Testis (tissue), 3 donors: ENCODE results near the gene SMCR8. TPM values are rescaled to one million over a fixed set of nuclear protein-coding genes. Genes with fewer than 3 reads are reported as not detected.
A peak's percentile ranks its signal among the peaks of the same experiment; 100 is the strongest.

ENCODE experiments used
- DNase-seq: peaks from one replicate; pipeline ENCODE4 v3.0.0-alpha.2; 2019
- H3K27ac ChIP-seq, 2 donors: fragments of 200-600 bp; sonication (generic); one replicate each; pipeline ENCODE4 v1.5.1; 2019
- H3K27me3 ChIP-seq: fragments of 200-600 bp; sonication (generic); one replicate; pipeline ENCODE4 v1.5.1; 2019
- H3K36me3 ChIP-seq: fragments of 200-600 bp; sonication (generic); one replicate; pipeline ENCODE4 v1.5.1; 2017; ENCODE audit warnings: low read depth; ENCODE audit errors: missing control alignments
- H3K4me1 ChIP-seq: fragments of 200-600 bp; sonication (generic); one replicate; pipeline ENCODE4 v1.5.1; 2019
- H3K4me3 ChIP-seq, 2 donors: fragments of 200-600 bp; sonication (generic); one replicate each; pipeline ENCODE4 v1.5.1; 2017 to 2019
- H3K9me3 ChIP-seq: fragments of 200-600 bp; sonication (generic); one replicate; pipeline ENCODE4 v1.5.1; 2017
- POLR2A ChIP-seq: fragments of 450-650 bp; IDR thresholded peaks from one replicate; pipeline ENCODE4 v1.6.1; 2017; ENCODE audit warnings: antibody characterized with exemption, mild to moderate bottlenecking, moderate library complexity
- WGBS, 2 donors: methylation state at CpG; one replicate each; pipeline ENCODE4 v1.1.5; 2018; 5-methylcytosine and 5-hydroxymethylcytosine counted together
- intact Hi-C: fragments of 100-400 bp; cut with DNase I; formaldehyde crosslinking; loops from one replicate; pipeline ENCODE4 v1.15.1; 2023; ENCODE audit warnings: low total_unique reads
- polyA plus RNA-seq: library from polyadenylated mRNA; stranded (reverse); fragments of 350-450 nt; fragmentation: Illumina TruSeq; extraction: RNeasy Lipid Tissue Mini Kit (QIAGEN cat#74804); gene quantifications from one replicate; pipeline ENCODE4 v1.2.3, GENCODE V29; 2014; ENCODE audit warnings: low read depth, low replicate concordance; ENCODE audit not compliant: insufficient read depth
- total RNA-seq, 2 donors: library from RNA; depleted of rRNA; stranded (reverse); fragments of >200 nt; gene quantifications; one replicate each; pipeline ENCODE4 v1.2.3, GENCODE V29; 2016
- TF ChIP-seq, protein P1 (sequence below), 3 experiments: fragments of 450-650 bp in 2 of 3; fragments of 200-600 bp in 1 of 3; sonication (generic) in 1 of 3; IDR thresholded peaks; one replicate each; pipeline ENCODE4 v1.5.1; 2016 to 2019; ENCODE audit warnings: antibody characterized with exemption in 3 of 3, mild to moderate bottlenecking in 2 of 3, moderate library complexity in 1 of 3

SMCR8 gene
- total and polyA plus RNA-seq, 3 donors from 2014 or later, result 20.3 to 27.7 (median 25.0) TPM

DNA sequence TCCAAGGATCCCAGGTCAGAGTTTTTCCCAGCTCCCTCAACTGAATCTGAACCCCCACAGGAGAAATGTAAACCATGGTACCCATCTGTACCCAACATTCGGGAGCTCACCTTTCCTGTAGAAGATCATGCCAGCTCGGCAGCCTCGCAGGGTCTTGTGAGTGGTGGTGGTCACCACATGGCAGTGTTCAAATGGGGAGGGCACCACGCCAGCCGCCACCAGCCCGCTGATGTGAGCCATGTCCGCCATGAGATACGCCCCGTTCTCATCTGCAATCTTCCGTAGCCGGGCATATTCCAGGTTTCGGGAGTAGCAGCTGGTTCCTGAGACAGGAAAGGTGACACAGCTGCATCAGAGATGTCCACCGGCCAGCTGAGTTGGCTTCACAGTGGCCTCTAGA is 24.8 kb downstream of the SMCR8 start:
- no peak for DNase-seq
- WGBS, 2 donors, result 97 to 100% methylated on average over 7 to 13 of the region's 13 CpGs
- no peak overlapping the region for H3K27ac ChIP-seq
- intact Hi-C loops, result no loop called here
- no peaks in the 10 kb centered on the region for H3K27me3 ChIP-seq
- H3K4me1 ChIP-seq, result no peaks in the 10 kb centered on the region
- no peaks in the 10 kb centered on the region for H3K36me3 ChIP-seq
- no peaks in the 10 kb centered on the region for H3K9me3 ChIP-seq
- no peak overlapping the region for H3K4me3 ChIP-seq
- no peak for TF ChIP-seq POLR2A
- TF ChIP-seq, protein P1, sequence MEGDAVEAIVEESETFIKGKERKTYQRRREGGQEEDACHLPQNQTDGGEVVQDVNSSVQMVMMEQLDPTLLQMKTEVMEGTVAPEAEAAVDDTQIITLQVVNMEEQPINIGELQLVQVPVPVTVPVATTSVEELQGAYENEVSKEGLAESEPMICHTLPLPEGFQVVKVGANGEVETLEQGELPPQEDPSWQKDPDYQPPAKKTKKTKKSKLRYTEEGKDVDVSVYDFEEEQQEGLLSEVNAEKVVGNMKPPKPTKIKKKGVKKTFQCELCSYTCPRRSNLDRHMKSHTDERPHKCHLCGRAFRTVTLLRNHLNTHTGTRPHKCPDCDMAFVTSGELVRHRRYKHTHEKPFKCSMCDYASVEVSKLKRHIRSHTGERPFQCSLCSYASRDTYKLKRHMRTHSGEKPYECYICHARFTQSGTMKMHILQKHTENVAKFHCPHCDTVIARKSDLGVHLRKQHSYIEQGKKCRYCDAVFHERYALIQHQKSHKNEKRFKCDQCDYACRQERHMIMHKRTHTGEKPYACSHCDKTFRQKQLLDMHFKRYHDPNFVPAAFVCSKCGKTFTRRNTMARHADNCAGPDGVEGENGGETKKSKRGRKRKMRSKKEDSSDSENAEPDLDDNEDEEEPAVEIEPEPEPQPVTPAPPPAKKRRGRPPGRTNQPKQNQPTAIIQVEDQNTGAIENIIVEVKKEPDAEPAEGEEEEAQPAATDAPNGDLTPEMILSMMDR (IDR thresholded peaks at IDR 0.05), result no peak

DNA sequence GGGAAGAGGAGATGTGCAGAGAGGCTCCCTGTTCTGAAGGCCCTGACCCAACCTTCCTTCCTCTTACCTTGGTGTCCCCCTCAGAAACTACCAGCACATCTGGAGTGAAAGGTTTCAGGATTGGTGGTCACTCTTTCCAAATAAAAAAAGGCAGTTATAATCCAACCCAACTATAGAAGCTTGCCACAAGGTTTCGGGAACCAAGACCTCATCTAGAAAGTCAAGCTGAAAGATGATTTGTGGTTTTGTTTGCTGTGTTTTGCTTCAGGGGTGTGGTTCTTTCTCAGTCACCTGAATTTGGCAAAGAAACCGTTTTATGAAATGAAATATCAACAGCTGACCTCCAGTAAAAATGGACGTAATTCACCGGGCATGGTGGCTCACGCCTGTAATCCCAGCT is 28.9 kb downstream of the SMCR8 start:
- TF ChIP-seq, protein P1 (IDR thresholded peaks at IDR 0.05), result no peak
- no peak for TF ChIP-seq POLR2A
- 91 to 94% methylated on average over 5 of the region's 5 CpGs for WGBS, 2 donors
- Histone ChIP-seq H3K9me3 (no peaks in the 10 kb centered on the region), H3K4me3 (no peak overlapping the region), H3K36me3 (no peaks in the 10 kb centered on the region), H3K27me3 (no peaks in the 10 kb centered on the region), H3K27ac (no peak overlapping the region), H3K4me1 (no peaks in the 10 kb centered on the region)
- DNase-seq, result no peak
- intact Hi-C loops, result no loop called here

DNA sequence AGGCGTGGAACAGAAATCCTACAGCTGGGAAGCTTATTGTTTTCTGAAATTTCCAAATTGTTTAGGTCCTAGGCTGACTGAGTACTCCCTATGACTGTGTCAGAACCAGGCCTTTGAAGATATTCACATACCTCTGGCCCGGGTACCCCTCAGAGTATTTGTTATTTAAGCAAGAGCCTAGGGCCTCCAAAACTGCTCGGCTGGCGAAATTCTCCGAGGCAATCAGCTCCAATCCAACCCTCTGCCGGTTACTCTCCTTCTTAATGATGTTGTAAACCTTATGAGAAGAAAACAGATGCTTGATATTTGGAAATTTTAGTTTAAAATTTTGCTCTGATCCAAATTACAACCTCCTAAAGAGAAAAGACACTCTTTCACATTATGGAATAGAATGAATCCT is 38.4 kb downstream of the SMCR8 start:
- no peaks in the 10 kb centered on the region for H3K9me3 ChIP-seq
- no peaks in the 10 kb centered on the region for H3K27me3 ChIP-seq
- no peaks in the 10 kb centered on the region for H3K4me1 ChIP-seq
- H3K27ac ChIP-seq, result no peak overlapping the region
- intact Hi-C loops, result no loop called here
- 89 to 92% methylated on average over 6 of the region's 6 CpGs for WGBS, 2 donors
- no peak overlapping the region for H3K4me3 ChIP-seq
- DNase-seq, result no peak
- TF ChIP-seq, protein P1 (IDR thresholded peaks at IDR 0.05), result no peak
- no peak for TF ChIP-seq POLR2A
- no peaks in the 10 kb centered on the region for H3K36me3 ChIP-seq

DNA sequence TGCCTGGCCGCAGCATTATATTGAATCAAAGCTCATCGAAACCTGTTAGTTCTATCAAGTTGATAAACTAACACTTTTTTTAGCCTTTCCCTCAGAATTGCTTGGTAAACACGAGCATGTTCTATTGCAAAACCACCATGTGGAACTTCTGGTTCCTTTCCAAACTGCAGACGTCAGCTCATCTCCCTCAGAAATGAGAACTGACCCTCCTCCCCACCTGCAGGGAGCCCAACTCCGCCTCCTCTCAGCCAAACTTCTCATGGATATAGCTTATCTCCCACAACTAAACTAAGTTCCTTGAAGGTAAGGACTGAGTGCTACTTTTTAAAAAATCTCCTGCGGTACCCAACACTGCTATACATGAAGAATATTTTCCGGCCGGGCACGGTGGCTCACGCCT is 41.5 kb downstream of the SMCR8 start:
- DNase-seq, result peak; percentile 23
- Histone ChIP-seq H3K4me3 (no peak overlapping the region), H3K27ac (no peak overlapping the region), H3K9me3 (no peaks in the 10 kb centered on the region), H3K27me3 (no peaks in the 10 kb centered on the region), H3K36me3 (no peaks in the 10 kb centered on the region), H3K4me1 (no peaks in the 10 kb centered on the region)
- intact Hi-C loops, result no loop called here
- TF ChIP-seq, protein P1 (IDR thresholded peaks at IDR 0.05), result no peak
- TF ChIP-seq POLR2A, result no peak
- 91 to 92% methylated on average over 10 of the region's 10 CpGs for WGBS, 2 donors

DNA sequence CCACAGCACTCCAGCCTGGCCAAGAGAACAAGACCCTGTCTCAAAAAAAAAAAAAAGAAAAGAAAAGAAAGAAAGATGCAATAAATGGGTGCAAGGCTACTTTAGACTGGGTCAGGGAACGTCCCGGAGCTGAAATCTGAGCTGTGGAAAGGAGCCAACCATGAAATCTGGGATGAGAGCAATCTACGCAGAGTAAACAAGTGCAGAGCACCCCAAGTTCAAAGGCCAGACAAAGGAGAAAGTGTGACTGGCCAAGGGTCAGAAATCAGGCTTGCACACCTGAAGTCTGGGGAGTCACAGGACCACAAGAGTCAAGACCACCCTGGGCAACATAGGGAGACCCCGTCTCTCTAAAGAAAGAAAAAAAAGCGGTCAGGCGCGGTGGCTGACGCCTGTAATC is 45.4 kb downstream of the SMCR8 start:
- Histone ChIP-seq H3K36me3 (no peaks in the 10 kb centered on the region), H3K27me3 (no peaks in the 10 kb centered on the region), H3K4me3 (no peak overlapping the region), H3K27ac (no peak overlapping the region), H3K9me3 (no peaks in the 10 kb centered on the region), H3K4me1 (peaks cover 7% of the 10 kb centered on the region)
- intact Hi-C loops, result loop anchor here (10.0 kb wide), 1 partner anchor 76 kb away; no protein-coding TSS in a partner anchor
- WGBS, 2 donors, result 81 to 87% methylated on average over 7 to 8 of the region's 8 CpGs
- no peak for TF ChIP-seq POLR2A
- TF ChIP-seq, protein P1 (IDR thresholded peaks at IDR 0.05), result no peak
- DNase-seq, result no peak
